Activated T-helper 1 cell treated with Interleukin-2 at 50 U/mL for 16 hours (primary cell): Measurements from ENCODE around the gene LCE4A.

Source experiments
- DNase-seq: peaks from one replicate; pipeline ENCODE4 v3.0.0-alpha.2; 2020; ENCODE audit warnings: low read depth

Gene LCE4A

GRCh38 chr1:152745765-152746444 lies 37.9 kb downstream of the LCE4A start:
- DNase-seq, result no peak

- no peak for DNase-seq
Observed at GRCh38 chr1:152747831-152748230, 39.9 kb downstream of the LCE4A start.

- no peak for DNase-seq
Observed at GRCh38 chr1:152752225-152752624, 44.3 kb downstream of the LCE4A start.

- no peak for DNase-seq
Observed at GRCh38 chr1:152753586-152753985, 45.6 kb downstream of the LCE4A start.

- DNase-seq, result no peak
Observed at GRCh38 chr1:152756872-152757271, 48.9 kb downstream of the LCE4A start.

GRCh38 chr1:152757747-152758146 lies 49.8 kb downstream of the LCE4A start, which contains the start of gene KPRP:
Gene KPRP, plus strand, starts transcription at chr1:152758025. Its CDS starts 1,564 bp downstream, at chr1:152759589.
- no peak for DNase-seq

GRCh38 chr1:152758636-152759035 lies 50.7 kb downstream of the LCE4A start:
- no peak for DNase-seq
